Spleen (tissue), 7 donors: Measurements from ENCODE around the gene MOB2.

Experiments used
- CTCF ChIP-seq, 11 experiments: fragments of 200-600 bp in 7 of 11; fragments of 450-650 bp in 4 of 11; sonication (generic) in 4 of 11; IDR thresholded peaks in 8 of 11; conservative IDR thresholded peaks in 3 of 11; 1 replicate in 7 of 11; 2 replicates in 4 of 11; pipeline versions ENCODE4 v1.4.0 to v1.8.0; 2016 to 2021; ENCODE audit warnings: antibody characterized with exemption in 11 of 11, inconsistent platforms in 4 of 11, mild to moderate bottlenecking in 1 of 11
- POLR2A ChIP-seq, 3 donors: fragments of 450-650 bp; IDR thresholded peaks; one replicate each; pipeline ENCODE4 v1.5.1; 2017; ENCODE audit warnings: antibody characterized with exemption in 3 of 3, mild to moderate bottlenecking in 1 of 3
- donor health status: DM: no; HTN: no; CAD: no; lungs with moderate emphysema.
- donor health status: DM: no; HTN: no; CAD: no.
- donor health status: DM: no; HTN: no; CAD: no.

GRCh38 chr11:1481483-1481825, 5.1 kb downstream of the MOB2 start:
- TF ChIP-seq CTCF (IDR thresholded peaks at IDR 0.05 in 8 of 11, conservative IDR thresholded peaks at IDR 0.05 in 3 of 11) (no peak), POLR2A (IDR thresholded peaks at IDR 0.05) (no peak)
